K562 (cell line): ENCODE measurements around the gene RGS9. TPM values are rescaled to one million over a fixed set of nuclear protein-coding genes. Genes with fewer than 3 reads are reported as not detected.

ENCODE experiments used
- ATAC-seq: fragments of 200-7000 bp; cut with Tn5 transposase; 3 replicates; pipeline ENCODE4 v1.9.1; 2020; ENCODE audit warnings: moderate library complexity
- BruUV-seq: library from RNA; stranded (reverse); fragments of 400-500 nt; replicated peaks from 2 replicates; lab custom pipeline; 2021; lab: Mats Ljungman, UMichigan
- CTCF ChIA-PET: fragments of 300-600 bp; formaldehyde crosslinking; extraction: SDS; loops from one replicate; lab custom pipeline; 2021; ENCODE audit warnings: low intra/inter-chr PET ratio; lab: Yijun Ruan, JAX
- POLR2A ChIA-PET: fragments of 300-600, 350-650 bp; sonication (Branson Sonifier 250); formaldehyde crosslinking; extraction: SDS; loops from one replicate; lab custom pipeline; 2021; ENCODE audit warnings: antibody characterized with exemption, inconsistent platforms; lab: Yijun Ruan, JAX
- DNase-seq, 4 experiments: peaks; one replicate each; pipeline versions ENCODE4 v3.0.0 to v3.0.0-alpha.2; 2011 to 2018; ENCODE audit warnings: low spot score in 3 of 4, mixed read lengths in 3 of 4; ENCODE audit errors: extremely low read depth in 1 of 4
- FAIRE-seq: peaks from 2 replicates; lab custom pipeline; 2011; peaks lifted over from hg19 to GRCh38; lab: Jason Lieb, UNC
- H2AFZ ChIP-seq: 2 replicates; pipeline ENCODE4 v1.6.0; 2011; ENCODE audit warnings: low read depth, low read length, control low read depth, inconsistent platforms
- H3K27ac ChIP-seq: fragments of 200-600 bp; 3 replicates; pipeline ENCODE4 v1.8.0; 2011; ENCODE audit warnings: low read depth, mild to moderate bottlenecking, control low read depth, inconsistent platforms, low read length, moderate library complexity, mixed read lengths; ENCODE audit errors: extremely low read depth
- H3K27me3 ChIP-seq, 2 experiments: fragments of 300-600 bp in 1 of 2; 2 replicates in 1 of 2; 3 replicates in 1 of 2; pipeline versions ENCODE4 v1.6.0 to v1.8.0; 2011; ENCODE audit warnings: inconsistent platforms in 2 of 2, low read length in 2 of 2, mild to moderate bottlenecking in 1 of 2, mixed read lengths in 1 of 2, moderate library complexity in 1 of 2; ENCODE audit not compliant: control insufficient read depth in 2 of 2, insufficient read depth in 2 of 2
- H3K36me3 ChIP-seq: fragments of 300-600 bp; 3 replicates; pipeline ENCODE4 v1.8.0; 2011; ENCODE audit warnings: mild to moderate bottlenecking, low read length, inconsistent platforms; ENCODE audit not compliant: control insufficient read depth, insufficient read depth
- H3K4me1 ChIP-seq, 2 experiments: fragments of 200-600 bp in 1 of 2; replicated peaks in 1 of 2; 2 replicates in 1 of 2; 3 replicates in 1 of 2; pipeline versions ENCODE4 v1.5.1 to v1.8.0; 2011; ENCODE audit warnings: inconsistent platforms in 2 of 2, low read length in 2 of 2, mild to moderate bottlenecking in 1 of 2, mixed read lengths in 1 of 2, moderate library complexity in 1 of 2; ENCODE audit not compliant: control insufficient read depth in 2 of 2, insufficient read depth in 2 of 2
- H3K4me2 ChIP-seq: 2 replicates; pipeline ENCODE4 v1.6.1; 2011; ENCODE audit warnings: low read length, control low read depth, inconsistent platforms, mixed read lengths; ENCODE audit not compliant: insufficient read depth
- H3K4me3 ChIP-seq: fragments of 200-600 bp; sonication (generic), shearing (Covaris generic); 2 replicates; pipeline ENCODE4 v1.5.1; 2016; ENCODE audit warnings: control low read depth, inconsistent platforms
- H3K79me2 ChIP-seq: fragments of 200-600 bp; 3 replicates; pipeline ENCODE4 v1.8.0; 2011; ENCODE audit warnings: low read length, inconsistent platforms; ENCODE audit not compliant: control insufficient read depth, insufficient read depth
- H3K9ac ChIP-seq, 2 experiments: 2 replicates each; pipeline versions ENCODE4 v1.6.0 to v1.6.1; 2011; ENCODE audit warnings: low read depth in 2 of 2, low read length in 2 of 2, control low read depth in 1 of 2, inconsistent platforms in 1 of 2, mild to moderate bottlenecking in 1 of 2, mixed read lengths in 1 of 2; ENCODE audit not compliant: insufficient read depth in 1 of 2
- H3K9me1 ChIP-seq: one replicate; pipeline ENCODE4 v1.6.0; 2011; ENCODE audit warnings: inconsistent platforms, mild to moderate bottlenecking, low read length, moderate library complexity; ENCODE audit not compliant: control insufficient read depth, insufficient read depth
- H3K9me3 ChIP-seq: replicated peaks from 2 replicates; pipeline ENCODE4 v1.5.1; 2011; ENCODE audit warnings: low read depth, low read length, inconsistent platforms; ENCODE audit not compliant: control insufficient read depth, insufficient read depth
- H4K20me1 ChIP-seq: replicated peaks from 2 replicates; pipeline ENCODE4 v1.6.1; 2011; ENCODE audit warnings: low read length, inconsistent platforms, mixed read lengths; ENCODE audit not compliant: control insufficient read depth, insufficient read depth
- CEBPZ ChIP-seq: fragments of 150-350 bp; IDR thresholded peaks from 2 replicates; pipeline ENCODE4 v1.6.1; 2014; ENCODE audit warnings: low read depth, mild to moderate bottlenecking, low read length, borderline replicate concordance
- DPF2 ChIP-seq: fragments of 450-650 bp; IDR thresholded peaks from 2 replicates; pipeline ENCODE4 v1.6.1; 2016
- EP300 ChIP-seq: IDR thresholded peaks from 2 replicates; pipeline ENCODE4 v1.6.1; 2012; ENCODE audit warnings: low read length, improper control_type of control experiment
- GTF2E2 ChIP-seq: fragments of 200-800 bp; sonication (Bioruptor generic); IDR thresholded peaks from 2 replicates; pipeline ENCODE4 v1.6.1; 2016; ENCODE audit warnings: missing genetic modification characterization, missing compliant biosample characterization
- HDAC8 ChIP-seq: fragments of 450-650 bp; IDR thresholded peaks from 2 replicates; pipeline ENCODE4 v1.6.1; 2016; ENCODE audit warnings: mild to moderate bottlenecking, missing genetic modification characterization, moderate library complexity, missing compliant biosample characterization
- HES1 ChIP-seq: fragments of 450-650 bp; IDR thresholded peaks from 2 replicates; pipeline ENCODE4 v1.6.1; 2016; ENCODE audit warnings: low read depth, mild to moderate bottlenecking, moderate library complexity
- IRF2 ChIP-seq: sonication (generic); formaldehyde crosslinking; IDR thresholded peaks from 2 replicates; pipeline ENCODE4 v1.8.1; 2022; ENCODE audit warnings: mild to moderate bottlenecking, missing genetic modification reagents
- POU5F1 ChIP-seq: fragments of 150-350 bp; IDR thresholded peaks from 2 replicates; pipeline ENCODE4 v1.6.1; 2014; ENCODE audit warnings: borderline replicate concordance, low read length, low read depth, mild to moderate bottlenecking; ENCODE audit not compliant: partially characterized antibody
- WHSC1 ChIP-seq: IDR thresholded peaks from one replicate; pipeline ENCODE4 v1.6.1; 2012; ENCODE audit warnings: low read length, control low read depth, inconsistent platforms
- ZNF518B ChIP-seq: fragments of 250-450 bp; sonication (Bioruptor Pico); IDR thresholded peaks from 2 replicates; pipeline ENCODE4 v1.5.0; 2021; ENCODE audit warnings: mild to moderate bottlenecking, moderate library complexity
- ZNF79 ChIP-seq: fragments of 250-450 bp; sonication (Bioruptor Pico); IDR thresholded peaks from 2 replicates; pipeline ENCODE4 v1.4.0; 2020; ENCODE audit warnings: low read depth, mild to moderate bottlenecking, moderate library complexity
- ZSCAN32 ChIP-seq: fragments of 450-650 bp; formaldehyde crosslinking; IDR thresholded peaks from 2 replicates; pipeline ENCODE4 v1.4.0; 2020; ENCODE audit warnings: mild to moderate bottlenecking, moderate library complexity
- WGBS: fragments of 100-300 bp; shearing (Covaris generic); methylation state at CpG from one replicate; pipeline ENCODE4 v1.1.6; 2016; ENCODE audit warnings: low coverage, mixed read lengths; ENCODE audit not compliant: insufficient coverage; ENCODE audit errors: missing lambda C conversion rate; 5-methylcytosine and 5-hydroxymethylcytosine counted together
- in situ Hi-C: fragments of 300-500 bp; cut with MboI; formaldehyde crosslinking; loops from 4 replicates; pipeline ENCODE4 v1.15.0; 2018; ENCODE audit warnings: inconsistent platforms, mixed read lengths
- intact Hi-C: fragments of 100-400 bp; cut with micrococcal nuclease; formaldehyde crosslinking; loops from 2 replicates; pipeline ENCODE4 v1.14.2; 2022
- polyA plus RNA-seq, 8 experiments: library from polyadenylated mRNA; depleted of rRNA in 4 of 8; stranded (reverse) in 5 of 8; unstranded in 3 of 8; fragments of >200 nt; fragmentation: Nextera tagmentation in 2 of 8; fragmentation: Illumina TruSeq in 1 of 8; extraction: Ambion mirVana in 2 of 8; extraction: Trizol in 1 of 8; gene quantifications; 2 replicates each; pipeline versions ENCODE4 v1.2.1 to v1.2.3, GENCODE V29; 2011 to 2014; ENCODE audit warnings: inconsistent platforms in 1 of 8, missing spikeins in 1 of 8
- total RNA-seq, 7 experiments: library from RNA; depleted of rRNA in 6 of 7; stranded (reverse); fragments of >200 nt in 6 of 7; fragmentation: Illumina TruSeq in 2 of 7; extraction: Trizol in 2 of 7; gene quantifications; 2 replicates each; pipeline versions ENCODE4 v1.2.1 to v1.2.3, GENCODE V29; 2011 to 2021; ENCODE audit warnings: low replicate concordance in 1 of 7

RGS9 gene
- total and polyA plus RNA-seq, 9 of the 15 experiments (the other 6 are each of a cell fraction or from before 2014, with no cell fraction given): 0.18 to 1.4 (median 0.55) TPM

GRCh38 chr17:65121916-65122806 lies 15.0 kb upstream of the RGS9 start:
- Histone ChIP-seq H3K27me3 (no peaks in the 10 kb centered on the region), H3K36me3 (no peaks in the 10 kb centered on the region), H4K20me1 (no peaks in the 10 kb centered on the region), H3K9me3 (no peaks in the 10 kb centered on the region), H3K4me1 (peaks cover 7 to 11% of the 10 kb centered on the region in 2 experiments), H2AFZ (0 out of 2 replicates have a peak overlapping the region, but pooled peaks have one; percentile 58), H3K9me1 (no peaks in the 10 kb centered on the region), H3K4me3 (peak overlapping the region; percentile 66), H3K9ac (peak overlapping the region; percentile 84 to 98), H3K4me2 (peak overlapping the region; percentile 87), H3K27ac (peak overlapping the region; percentile 91), H3K79me2 (no peaks in the 10 kb centered on the region)
- BruUV-seq: no TSS peak
- ChIA-PET POLR2A (interaction anchor here (0.6 to 1.1 kb wide), 6 partner anchors 10 to 986 kb away, joined by 3 to 5 read pairs (median 3); partner anchors contain the start of gene RGS9), CTCF (no interaction called here)
- DNase-seq (no peak), FAIRE-seq (no peak), ATAC-seq (no peak)
- no peak for TF ChIP-seq HES1
- no peak for TF ChIP-seq ZNF79
- TF ChIP-seq ZSCAN32 (CRISPR knock-in tag): no peak
- TF ChIP-seq EP300: no peak
- TF ChIP-seq DPF2: no peak
- no peak for TF ChIP-seq WHSC1
- TF ChIP-seq ZNF518B (CRISPR knock-in tag): no peak
- TF ChIP-seq CEBPZ: no peak
- TF ChIP-seq POU5F1: no peak
- no peak for TF ChIP-seq HDAC8 (tag)
- TF ChIP-seq IRF2 (CRISPR knock-in tag): no peak
- TF ChIP-seq GTF2E2: no peak
- intact Hi-C loops (no loop called here), in situ Hi-C loops (no loop called here)
- WGBS: 49% methylated on average over 10 of the region's 12 CpGs
